RWPE2 (cell line): ENCODE data around the gene MTFR1L.

ENCODE experiments used
- ATAC-seq: fragments of 200-7000 bp; cut with Tn5 transposase; 3 replicates; pipeline ENCODE4 v1.9.1; 2021; ENCODE audit warnings: low read depth
- DNase-seq: peaks from one replicate; pipeline ENCODE4 v3.0.0-alpha.2; 2020; ENCODE audit warnings: low spot score
- H3K27ac ChIP-seq: fragments of 450-650 bp; 2 replicates; pipeline ENCODE4 v1.5.1; 2017; ENCODE audit warnings: mild to moderate bottlenecking; ENCODE audit not compliant: poor library complexity, severe bottlenecking
- H3K27me3 ChIP-seq: fragments of 250-450 bp; sonication (Bioruptor Pico); 2 replicates; pipeline ENCODE4 v1.5.1; 2021; ENCODE audit warnings: mild to moderate bottlenecking, moderate library complexity; ENCODE audit not compliant: insufficient read depth, poor library complexity, severe bottlenecking
- H3K36me3 ChIP-seq: fragments of 250-450 bp; sonication (Bioruptor Pico); 2 replicates; pipeline ENCODE4 v1.5.1; 2020; ENCODE audit warnings: low read depth, mild to moderate bottlenecking, moderate library complexity
- H3K4me1 ChIP-seq: fragments of 250-450 bp; sonication (Bioruptor Pico); 2 replicates; pipeline ENCODE4 v1.5.1; 2021; ENCODE audit warnings: mild to moderate bottlenecking, moderate library complexity; ENCODE audit not compliant: insufficient read depth, poor library complexity, severe bottlenecking
- H3K4me3 ChIP-seq: fragments of 250-450 bp; sonication (Bioruptor Pico); 2 replicates; pipeline ENCODE4 v1.5.1; 2021; ENCODE audit warnings: mild to moderate bottlenecking, moderate library complexity; ENCODE audit not compliant: severe bottlenecking
- H3K9me3 ChIP-seq: fragments of 250-450 bp; sonication (Bioruptor Pico); 2 replicates; pipeline ENCODE4 v1.5.1; 2021; ENCODE audit warnings: mild to moderate bottlenecking, moderate library complexity; ENCODE audit not compliant: severe bottlenecking
- CTCF ChIP-seq: fragments of 450-650 bp; IDR thresholded peaks from one replicate; pipeline ENCODE4 v1.5.1; 2017; ENCODE audit warnings: mild to moderate bottlenecking, moderate library complexity; ENCODE audit not compliant: poor library complexity, severe bottlenecking

Gene MTFR1L

GRCh38 chr1:25814549-25815087 lies 5.1 kb upstream of the MTFR1L start:
- DNase-seq (no peak), ATAC-seq (no peak)
- Histone ChIP-seq H3K36me3 (peaks cover 11% of the 10 kb centered on the region; the same call in 1 of the 2 replicates), H3K4me3 (no peak overlapping the region), H3K27ac (no peak overlapping the region), H3K9me3 (no peaks in the 10 kb centered on the region), H3K27me3 (no peaks in the 10 kb centered on the region), H3K4me1 (no peaks in the 10 kb centered on the region)
- TF ChIP-seq CTCF = no peak

GRCh38 chr1:25815208-25816111 lies 4.3 kb upstream of the MTFR1L start:
- peaks cover 11% of the 10 kb centered on the region; the same call in 1 of the 2 replicates for H3K36me3 ChIP-seq
- H3K4me1 ChIP-seq = no peaks in the 10 kb centered on the region
- no peak for TF ChIP-seq CTCF
- no peak overlapping the region for H3K27ac ChIP-seq
- no peak for ATAC-seq
- no peaks in the 10 kb centered on the region for H3K9me3 ChIP-seq
- no peak overlapping the region for H3K4me3 ChIP-seq
- DNase-seq = no peak
- no peaks in the 10 kb centered on the region for H3K27me3 ChIP-seq

- no peak for TF ChIP-seq CTCF
- Histone ChIP-seq H3K27me3 (no peaks in the 10 kb centered on the region), H3K9me3 (no peaks in the 10 kb centered on the region), H3K4me3 (no peak overlapping the region), H3K4me1 (no peaks in the 10 kb centered on the region), H3K36me3 (peaks cover 11% of the 10 kb centered on the region; the same call in 1 of the 2 replicates), H3K27ac (no peak overlapping the region)
- ATAC-seq (no peak), DNase-seq (no peak)
Observed at GRCh38 chr1:25816112-25816718, 3.5 kb upstream of the MTFR1L start.

GRCh38 chr1:25817840-25818501 lies 1.8 kb upstream of the MTFR1L start:
- Histone ChIP-seq H3K4me3 (no peak overlapping the region), H3K36me3 (0 out of 2 replicates have a peak, but pooled peaks cover 2% of the 10 kb centered on the region), H3K4me1 (no peaks in the 10 kb centered on the region), H3K27ac (peak overlapping the region; percentile 58), H3K27me3 (no peaks in the 10 kb centered on the region), H3K9me3 (no peaks in the 10 kb centered on the region)
- no peak for ATAC-seq
- TF ChIP-seq CTCF = peak; percentile 37
- no peak for DNase-seq
